ENCODE measurements around the gene STX3. TPM values are rescaled to one million over a fixed set of nuclear protein-coding genes. Genes with fewer than 3 reads are reported as not detected.

STX3 gene
- total and polyA plus RNA-seq, 2 of the 4 experiments (the other 2 are of a cell fraction), result 5.0 to 5.4 TPM

DNA sequence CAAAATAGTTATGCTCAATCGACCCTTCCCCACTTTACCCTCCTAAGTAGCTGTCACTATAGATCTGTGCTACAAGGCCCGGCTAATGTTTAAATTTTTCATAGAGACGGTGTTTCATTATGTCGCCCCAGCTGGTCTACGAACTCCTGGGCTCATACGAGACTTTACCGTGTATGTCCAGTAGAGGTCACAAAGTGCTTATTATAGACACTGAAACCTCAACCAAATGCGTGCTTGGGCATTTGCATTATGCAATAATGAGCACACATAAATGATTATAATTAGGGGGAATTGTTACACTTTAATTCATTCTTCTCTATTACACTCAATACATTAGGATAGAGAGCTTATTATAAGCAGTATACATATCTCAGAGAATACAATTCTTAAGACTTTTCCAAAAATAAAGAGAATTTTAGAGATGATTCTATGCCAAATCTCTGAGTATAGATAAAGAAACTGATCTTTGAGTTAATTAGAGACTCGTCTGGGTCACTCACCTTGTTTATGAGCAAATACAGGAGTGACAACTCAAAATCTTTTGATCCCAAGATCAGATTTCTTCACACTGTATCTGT, 67.9 kb downstream of the STX3 start:
- Histone ChIP-seq H3K4me1 (ENCODE audit: control insufficient read depth, insufficient read depth, low read length) (no peaks in the 10 kb centered on the region), H3K4ac (ENCODE audit: low read depth, low read length) (no peak overlapping the region), H2BK120ac (ENCODE audit: low read depth, low read length) (no peak overlapping the region), H2BK20ac (ENCODE audit: low read depth, low read length) (no peak overlapping the region), H3K14ac (replicated peaks; ENCODE audit: low read depth, low read length) (no peak overlapping the region), H2AK9ac (replicated peaks; ENCODE audit: low read depth, low read length, poor library complexity) (no peak overlapping the region), H3K23ac (ENCODE audit: low read depth, low read length) (no peak overlapping the region), H2AK5ac (ENCODE audit: low read depth, low read length) (no peak overlapping the region), H3K4me2 (ENCODE audit: low read depth, low read length) (no peak overlapping the region), H3K18ac (ENCODE audit: low read depth, low read length) (no peak overlapping the region), H3K36me3 (ENCODE audit: control insufficient read depth, insufficient read depth, low read length) (no peaks in the 10 kb centered on the region), H4K8ac (ENCODE audit: low read depth in 2 of 2, low read length in 2 of 2) (no peak overlapping the region), H4K91ac (ENCODE audit: insufficient read depth, low read depth, low read length) (no peak overlapping the region), H2BK15ac (ENCODE audit: low read depth, low read length) (no peak overlapping the region), H3K9me3 (ENCODE audit: control insufficient read depth, insufficient read depth, low read length) (no peaks in the 10 kb centered on the region), H3K56ac (ENCODE audit: extremely low read depth, insufficient read depth, low read length) (no peak overlapping the region), H3K79me1 (ENCODE audit: low read depth in 1 of 2, low read length in 2 of 2) (no peaks in the 10 kb centered on the region), H4K5ac (ENCODE audit: low read depth, low read length) (no peak overlapping the region), H3K4me3 (ENCODE audit: insufficient read depth, low read depth, low read length) (no peak overlapping the region), H2AFZ (replicated peaks; ENCODE audit: low read length, poor library complexity) (peak overlapping the region; percentile 63), H3K27ac (ENCODE audit: insufficient read depth, low read length) (no peak overlapping the region), H3K9me1 (ENCODE audit: insufficient read depth, low read length) (no peaks in the 10 kb centered on the region), H3K9ac (ENCODE audit: low read depth, low read length) (no peak overlapping the region), H4K20me1 (ENCODE audit: insufficient read depth, low read length) (no peaks in the 10 kb centered on the region), H3K27me3 (ENCODE audit: control insufficient read depth, insufficient read depth, low read length) (peaks cover 6% of the 10 kb centered on the region), H2BK5ac (ENCODE audit: low read depth, low read length, poor library complexity, severe bottlenecking) (no peak overlapping the region)
- peak; percentile 91 for ATAC-seq (ENCODE audit: low read depth)
- in situ Hi-C loops (cut with MboI; ENCODE audit: low sequenced_read_pairs), result no loop called here
- ChIA-PET POLR2A (ENCODE audit: unreplicated experiment) (no interaction called here), CTCF (no interaction called here)
- TF ChIP-seq CEBPB (IDR thresholded peaks at IDR 0.05; ENCODE audit: low read depth, low read length), result peak; percentile 93
- peak; percentile 40; the same call in 1 of the 2 replicates for TF ChIP-seq SMC3 (IDR thresholded peaks at IDR 0.05; ENCODE audit: low read depth, low read length)
- TF ChIP-seq NFE2L2 (IDR thresholded peaks at IDR 0.05; ENCODE audit: low read depth, low read length), result no peak
- TF ChIP-seq CHD1 (IDR thresholded peaks at IDR 0.05; ENCODE audit: low read depth, low read length), result no peak
- TF ChIP-seq, protein P1, sequence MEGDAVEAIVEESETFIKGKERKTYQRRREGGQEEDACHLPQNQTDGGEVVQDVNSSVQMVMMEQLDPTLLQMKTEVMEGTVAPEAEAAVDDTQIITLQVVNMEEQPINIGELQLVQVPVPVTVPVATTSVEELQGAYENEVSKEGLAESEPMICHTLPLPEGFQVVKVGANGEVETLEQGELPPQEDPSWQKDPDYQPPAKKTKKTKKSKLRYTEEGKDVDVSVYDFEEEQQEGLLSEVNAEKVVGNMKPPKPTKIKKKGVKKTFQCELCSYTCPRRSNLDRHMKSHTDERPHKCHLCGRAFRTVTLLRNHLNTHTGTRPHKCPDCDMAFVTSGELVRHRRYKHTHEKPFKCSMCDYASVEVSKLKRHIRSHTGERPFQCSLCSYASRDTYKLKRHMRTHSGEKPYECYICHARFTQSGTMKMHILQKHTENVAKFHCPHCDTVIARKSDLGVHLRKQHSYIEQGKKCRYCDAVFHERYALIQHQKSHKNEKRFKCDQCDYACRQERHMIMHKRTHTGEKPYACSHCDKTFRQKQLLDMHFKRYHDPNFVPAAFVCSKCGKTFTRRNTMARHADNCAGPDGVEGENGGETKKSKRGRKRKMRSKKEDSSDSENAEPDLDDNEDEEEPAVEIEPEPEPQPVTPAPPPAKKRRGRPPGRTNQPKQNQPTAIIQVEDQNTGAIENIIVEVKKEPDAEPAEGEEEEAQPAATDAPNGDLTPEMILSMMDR (conservative IDR thresholded peaks at IDR 0.05; ENCODE audit: low read depth, low read length), result peak; percentile 68
- no peak for TF ChIP-seq MAFK (IDR thresholded peaks at IDR 0.05; ENCODE audit: low read depth, low read length)
- TF ChIP-seq RAD21 (IDR thresholded peaks at IDR 0.05; ENCODE audit: low read length), result peak; percentile 63
- TF ChIP-seq, protein P2, sequence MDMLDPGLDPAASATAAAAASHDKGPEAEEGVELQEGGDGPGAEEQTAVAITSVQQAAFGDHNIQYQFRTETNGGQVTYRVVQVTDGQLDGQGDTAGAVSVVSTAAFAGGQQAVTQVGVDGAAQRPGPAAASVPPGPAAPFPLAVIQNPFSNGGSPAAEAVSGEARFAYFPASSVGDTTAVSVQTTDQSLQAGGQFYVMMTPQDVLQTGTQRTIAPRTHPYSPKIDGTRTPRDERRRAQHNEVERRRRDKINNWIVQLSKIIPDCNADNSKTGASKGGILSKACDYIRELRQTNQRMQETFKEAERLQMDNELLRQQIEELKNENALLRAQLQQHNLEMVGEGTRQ (IDR thresholded peaks at IDR 0.05; ENCODE audit: low read depth, low read length), result no peak
- no TSS peak for BruUV-seq (replicated peaks)
- no CpG with 5 or more reads among the region's 9 CpGs for WGBS, 2 experiments (ENCODE audit: extremely low coverage in 2 of 2, insufficient read length in 1 of 2)
- peak; percentile 53 for DNase-seq
- dilution Hi-C loops (cut with HindIII; ENCODE audit: low sequenced_read_pairs, unreplicated experiment), result no loop called here
- intact Hi-C loops (cut with micrococcal nuclease), result loop anchor here (1.0 to 10.0 kb wide), 3 partner anchors 96 to 442 kb away; no protein-coding TSS in a partner anchor
